Lung (tissue), 12 donors: Measurements from ENCODE around the gene SRF. TPM values are rescaled to one million over a fixed set of nuclear protein-coding genes. Genes with fewer than 3 reads are reported as not detected.
A peak's percentile ranks its signal among the peaks of the same experiment; 100 is the strongest.

ENCODE experiments used
- ATAC-seq: fragments of 200-7000 bp; cut with Tn5 transposase; one replicate; pipeline ENCODE4 v1.9.1; 2020; ENCODE audit warnings: moderate number of reproducible peaks; ENCODE audit not compliant: insufficient read depth, low FRiP score
- DNase-seq, 3 donors: peaks; one replicate each; pipeline ENCODE4 v3.0.0-alpha.2; 2013 to 2017
- H3K27ac ChIP-seq, 2 donors: one replicate each; pipeline ENCODE4 v1.5.1; 2013; ENCODE audit warnings: mild to moderate bottlenecking in 2 of 2, moderate library complexity in 2 of 2, control low read depth in 1 of 2, inconsistent platforms in 1 of 2, low read depth in 1 of 2, low read length in 1 of 2
- H3K27me3 ChIP-seq, 3 donors: one replicate each; pipeline ENCODE4 v1.5.1; 2013; ENCODE audit warnings: low read length in 2 of 3; ENCODE audit not compliant: control insufficient read depth in 3 of 3, insufficient read depth in 3 of 3
- H3K36me3 ChIP-seq, 4 donors: one replicate each; pipeline ENCODE4 v1.5.1; 2013; ENCODE audit warnings: low read length in 4 of 4, mild to moderate bottlenecking in 1 of 4, moderate library complexity in 1 of 4; ENCODE audit not compliant: control insufficient read depth in 4 of 4, insufficient read depth in 4 of 4
- H3K4me1 ChIP-seq, 5 donors: one replicate each; pipeline ENCODE4 v1.5.1; 2013; ENCODE audit warnings: low read length in 5 of 5, mild to moderate bottlenecking in 2 of 5, moderate library complexity in 1 of 5; ENCODE audit not compliant: control insufficient read depth in 5 of 5, insufficient read depth in 5 of 5
- H3K4me3 ChIP-seq: one replicate; pipeline ENCODE4 v1.5.1; 2013; ENCODE audit warnings: mild to moderate bottlenecking, control low read depth, moderate library complexity
- H3K9ac ChIP-seq, 2 donors: one replicate each; pipeline ENCODE4 v1.5.1; 2013; ENCODE audit warnings: low read length in 2 of 2, control low read depth in 1 of 2; ENCODE audit not compliant: insufficient read depth in 1 of 2
- H3K9me3 ChIP-seq, 4 donors: one replicate each; pipeline ENCODE4 v1.5.1; 2013; ENCODE audit warnings: low read length in 3 of 4, mild to moderate bottlenecking in 1 of 4, moderate library complexity in 1 of 4; ENCODE audit not compliant: control insufficient read depth in 4 of 4, insufficient read depth in 3 of 4
- WGBS, 2 donors: extraction: QIAGEN DNeasy Blood & Tissue Kit; methylation state at CpG; one replicate each; pipeline ENCODE4 v1.1.7; 2013; 5-methylcytosine and 5-hydroxymethylcytosine counted together
- polyA plus RNA-seq, 2 donors: library from polyadenylated mRNA; stranded (reverse); fragments of 200-250 nt; gene quantifications; one replicate each; pipeline ENCODE4 v1.2.1, GENCODE V29; 2013
- total RNA-seq, 2 donors: library from RNA; depleted of rRNA in 1 of 2; stranded (reverse); fragments of >200 nt in 1 of 2; gene quantifications; one replicate each; pipeline ENCODE4 v1.2.1, GENCODE V29; 2014 to 2021
- TF ChIP-seq, protein P1 (sequence below): IDR thresholded peaks from 2 replicates; pipeline ENCODE4 v1.5.1; 2012; ENCODE audit warnings: mild to moderate bottlenecking; ENCODE audit errors: control extremely low read depth, extremely low read depth
- donor health status: control.
- donor health status: control.
- donor health status: Bipolar disorder and iron deficiency.
- donor health status: healthy.
- donor health status: DM: yes; HTN: yes; CAD: no.

SRF gene
- total and polyA plus RNA-seq, 4 donors: 12.7 to 42.0 (median 29.0) TPM

DNA sequence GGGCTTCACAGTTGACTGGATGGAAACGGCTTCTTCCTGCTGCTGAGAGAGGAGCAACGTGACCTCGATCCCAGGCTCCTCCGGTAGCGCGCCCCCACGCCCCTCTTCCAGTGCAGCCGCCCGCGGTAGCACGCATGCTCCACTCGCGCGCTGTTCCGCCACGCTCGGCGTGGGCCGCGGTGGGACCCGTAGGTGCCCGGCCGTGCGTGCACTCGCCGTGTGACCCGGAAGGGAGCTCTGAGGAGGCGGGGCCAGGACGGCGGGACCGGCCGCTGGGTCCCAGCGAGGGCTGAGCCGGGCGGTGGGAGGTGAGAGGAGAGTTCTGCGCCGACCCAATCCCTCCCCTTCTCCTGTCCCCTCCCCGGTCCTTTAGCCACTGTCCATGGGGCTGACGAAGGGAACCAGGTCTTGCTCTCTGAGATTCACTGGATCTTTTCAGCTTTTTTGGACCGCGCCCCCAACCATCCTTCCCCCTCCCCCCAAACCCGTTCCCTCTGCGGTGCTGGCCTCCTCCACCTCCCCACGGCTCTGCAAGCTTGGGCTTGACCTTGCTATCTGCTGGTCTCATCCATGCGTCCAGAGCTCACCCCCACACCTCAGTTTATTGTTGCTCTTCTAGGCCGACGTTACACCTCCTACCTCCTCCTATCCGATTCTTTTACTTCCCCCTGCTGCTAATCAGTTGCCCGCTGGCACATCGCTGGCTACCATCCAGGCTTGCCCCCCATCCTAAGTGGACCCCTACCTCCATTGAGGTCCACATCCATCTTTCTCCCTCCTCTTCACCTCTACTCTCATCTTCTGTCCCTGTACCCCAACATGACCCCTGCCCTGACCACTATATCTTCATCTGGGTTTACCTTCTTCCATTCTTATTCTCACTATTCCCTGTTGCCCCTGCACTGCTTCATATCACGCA, 11.1 kb downstream of the SRF start, which contains the start of gene CUL9:
TSS of gene CUL9 (plus strand) at position 255 of the 919 bp plus-strand sequence. CDS start 2,115 bp downstream, outside the sequence.
- H3K9ac ChIP-seq: peak within 1 kb of the TSS; percentile 34 to 51
- no peaks in the 10 kb centered on the region for H3K9me3 ChIP-seq
- no peaks in the 10 kb centered on the region for H3K27me3 ChIP-seq
- TF ChIP-seq, protein P1, sequence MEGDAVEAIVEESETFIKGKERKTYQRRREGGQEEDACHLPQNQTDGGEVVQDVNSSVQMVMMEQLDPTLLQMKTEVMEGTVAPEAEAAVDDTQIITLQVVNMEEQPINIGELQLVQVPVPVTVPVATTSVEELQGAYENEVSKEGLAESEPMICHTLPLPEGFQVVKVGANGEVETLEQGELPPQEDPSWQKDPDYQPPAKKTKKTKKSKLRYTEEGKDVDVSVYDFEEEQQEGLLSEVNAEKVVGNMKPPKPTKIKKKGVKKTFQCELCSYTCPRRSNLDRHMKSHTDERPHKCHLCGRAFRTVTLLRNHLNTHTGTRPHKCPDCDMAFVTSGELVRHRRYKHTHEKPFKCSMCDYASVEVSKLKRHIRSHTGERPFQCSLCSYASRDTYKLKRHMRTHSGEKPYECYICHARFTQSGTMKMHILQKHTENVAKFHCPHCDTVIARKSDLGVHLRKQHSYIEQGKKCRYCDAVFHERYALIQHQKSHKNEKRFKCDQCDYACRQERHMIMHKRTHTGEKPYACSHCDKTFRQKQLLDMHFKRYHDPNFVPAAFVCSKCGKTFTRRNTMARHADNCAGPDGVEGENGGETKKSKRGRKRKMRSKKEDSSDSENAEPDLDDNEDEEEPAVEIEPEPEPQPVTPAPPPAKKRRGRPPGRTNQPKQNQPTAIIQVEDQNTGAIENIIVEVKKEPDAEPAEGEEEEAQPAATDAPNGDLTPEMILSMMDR: no peak
- peak within 1 kb of the TSS; percentile 63 for H3K4me3 ChIP-seq
- 1% methylated on average over 38 to 51 of the region's 51 CpGs for WGBS, 2 donors
- DNase-seq (peak; percentile 80 to 85 (median 83)), ATAC-seq (peak; percentile 99)
- H3K27ac ChIP-seq: peak within 1 kb of the TSS; percentile 47 to 69
- peaks cover 0 to 14% (median 4%) of the 10 kb centered on the region in 5 donors for H3K4me1 ChIP-seq
- H3K36me3 ChIP-seq: peaks cover 21 to 36% (median 25%) of the 10 kb centered on the region in 4 donors

DNA sequence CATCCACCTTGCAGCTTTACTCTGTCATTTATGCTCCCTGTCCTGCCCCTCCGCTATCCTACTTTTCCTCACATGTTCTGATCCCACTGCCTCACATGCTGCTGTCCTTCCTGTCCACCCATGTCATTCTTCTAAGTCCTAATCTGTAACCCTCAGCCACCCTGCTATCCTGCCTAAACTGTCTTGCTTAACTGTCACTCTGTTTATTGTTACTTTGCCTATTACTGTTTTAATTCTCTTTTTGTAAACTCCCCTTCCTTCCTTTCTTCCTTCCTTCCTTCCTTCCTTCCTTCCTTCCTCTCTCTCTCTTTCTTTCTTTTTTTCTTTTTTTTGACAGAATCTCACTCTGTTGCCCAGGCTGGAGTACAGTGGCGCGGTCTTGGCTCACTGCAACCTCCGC, 12.4 kb downstream of the SRF start:
- no peak for DNase-seq
- H3K27ac ChIP-seq: no peak overlapping the region
- TF ChIP-seq, protein P1: no peak
- no peaks in the 10 kb centered on the region for H3K9me3 ChIP-seq
- ATAC-seq: no peak
- peaks cover 21 to 41% (median 27%) of the 10 kb centered on the region in 4 donors for H3K36me3 ChIP-seq
- no peak overlapping the region for H3K4me3 ChIP-seq
- peaks cover 0 to 14% (median 4%) of the 10 kb centered on the region in 5 donors for H3K4me1 ChIP-seq
- no peak overlapping the region for H3K9ac ChIP-seq
- WGBS, 2 donors: 96% methylated on average over 4 of the region's 4 CpGs
- no peaks in the 10 kb centered on the region for H3K27me3 ChIP-seq

DNA sequence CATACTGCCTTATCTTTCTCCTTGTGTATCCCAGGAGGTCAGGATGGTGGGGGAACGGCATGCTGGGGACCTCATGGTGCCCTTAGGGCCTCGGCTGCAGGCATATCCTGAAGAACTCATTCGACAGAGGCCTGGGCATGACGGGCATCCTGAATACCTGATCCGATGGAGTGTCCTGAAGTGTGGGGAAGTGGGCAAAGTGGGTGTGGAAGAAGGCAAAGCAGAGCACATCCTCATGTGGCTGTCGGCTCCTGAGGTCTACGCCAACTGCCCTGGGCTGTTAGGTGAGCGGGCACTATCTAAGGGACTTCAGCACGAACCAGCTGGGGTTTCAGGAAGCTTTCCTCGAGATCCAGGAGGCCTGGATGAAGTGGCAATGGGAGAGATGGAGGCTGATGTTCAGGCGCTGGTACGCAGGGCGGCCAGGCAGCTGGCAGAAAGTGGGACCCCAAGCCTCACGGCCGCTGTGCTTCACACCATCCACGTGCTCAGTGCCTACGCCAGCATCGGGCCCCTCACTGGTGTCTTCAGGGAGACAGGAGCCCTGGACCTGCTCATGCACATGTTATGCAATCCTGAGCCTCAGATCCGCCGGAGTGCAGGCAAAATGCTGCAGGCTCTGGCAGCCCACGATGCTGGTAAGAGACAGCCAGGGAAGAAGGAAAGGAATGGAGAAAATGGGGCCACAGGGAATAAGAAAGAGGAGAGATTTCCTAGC, 13.4 kb downstream of the SRF start:
- no peak for DNase-seq
- ATAC-seq: no peak
- H3K27ac ChIP-seq: no peak overlapping the region
- WGBS, 2 donors: 93% methylated on average over 21 of the region's 21 CpGs
- no peaks in the 10 kb centered on the region for H3K27me3 ChIP-seq
- H3K4me1 ChIP-seq: peaks cover 0 to 14% (median 4%) of the 10 kb centered on the region in 5 donors
- H3K4me3 ChIP-seq: no peak overlapping the region
- peaks cover 11 to 33% (median 20%) of the 10 kb centered on the region in 4 donors for H3K36me3 ChIP-seq
- TF ChIP-seq, protein P1: no peak
- H3K9me3 ChIP-seq: no peaks in the 10 kb centered on the region
- H3K9ac ChIP-seq: no peak overlapping the region
